GM19467 (cell line): ENCODE measurements around the gene TLCD1.

ENCODE experiments used
- ATAC-seq: cut with Tn5 transposase; IDR thresholded peaks from one replicate; pipeline ENCODE4 v1.9.1; 2021; ENCODE audit warnings: mild to moderate bottlenecking, moderate library complexity; ENCODE audit not compliant: unreplicated experiment

TLCD1 gene

GRCh38 chr17:28689011-28689410 is 37.0 kb downstream of the TLCD1 start:
- no peak for ATAC-seq

- no peak for ATAC-seq
Measured at GRCh38 chr17:28688481-28688880, 37.6 kb downstream of the TLCD1 start.

GRCh38 chr17:28686296-28686695 is 39.7 kb downstream of the TLCD1 start:
- no peak for ATAC-seq

GRCh38 chr17:28685366-28685765 is 40.7 kb downstream of the TLCD1 start:
- no peak for ATAC-seq

- ATAC-seq, result no peak
Measured at GRCh38 chr17:28684963-28685362, 41.1 kb downstream of the TLCD1 start.

GRCh38 chr17:28682655-28683054 is 43.4 kb downstream of the TLCD1 start:
- no peak for ATAC-seq

GRCh38 chr17:28675980-28676379 is 50.1 kb downstream of the TLCD1 start:
- no peak for ATAC-seq

- ATAC-seq, result no peak
Measured at GRCh38 chr17:28675490-28675889, 50.5 kb downstream of the TLCD1 start.
